ENCODE measurements around the gene FAM210A.

Gene FAM210A

GRCh38 chr18:13616041-13616440, 110.3 kb downstream of the FAM210A start:
- Mint-ChIP-seq H3K9me3 (no peaks in the 10 kb centered on the region), H3K36me3 (ENCODE audit: low read depth) (no peaks in the 10 kb centered on the region), H3K4me1 (ENCODE audit: low read depth) (peaks cover 62% of the 10 kb centered on the region), H3K27ac (peak overlapping the region; percentile 94), H3K4me3 (peak overlapping the region; percentile 79), H3K27me3 (ENCODE audit: low read depth) (no peaks in the 10 kb centered on the region)

- no peaks in the 10 kb centered on the region for H3K9me3 Mint-ChIP-seq
Measured at GRCh38 chr18:13615432-13615861, 110.9 kb downstream of the FAM210A start.

GRCh38 chr18:13614641-13615288, 111.6 kb downstream of the FAM210A start:
- H3K4me3 Mint-ChIP-seq: peak overlapping the region; percentile 79
- H3K4me1 Mint-ChIP-seq (ENCODE audit: low read depth): peaks cover 67% of the 10 kb centered on the region
- H3K9me3 Mint-ChIP-seq: no peaks in the 10 kb centered on the region
- H3K27ac Mint-ChIP-seq: peak overlapping the region; percentile 94
- H3K27me3 Mint-ChIP-seq (ENCODE audit: low read depth): no peaks in the 10 kb centered on the region
- H3K36me3 Mint-ChIP-seq (ENCODE audit: low read depth): no peaks in the 10 kb centered on the region

More at GRCh38 chr18:13615432-13615861, 110.9 kb downstream of the FAM210A start:
- H3K36me3 Mint-ChIP-seq (ENCODE audit: low read depth): no peaks in the 10 kb centered on the region
- H3K4me1 Mint-ChIP-seq (ENCODE audit: low read depth): peaks cover 67% of the 10 kb centered on the region
- peak overlapping the region; percentile 79 for H3K4me3 Mint-ChIP-seq
- H3K27me3 Mint-ChIP-seq (ENCODE audit: low read depth): no peaks in the 10 kb centered on the region
- H3K27ac Mint-ChIP-seq: peak overlapping the region; percentile 94

- H3K27ac Mint-ChIP-seq: peak overlapping the region; percentile 94
- H3K9me3 Mint-ChIP-seq: no peaks in the 10 kb centered on the region
- no peaks in the 10 kb centered on the region for H3K36me3 Mint-ChIP-seq (ENCODE audit: low read depth)
- H3K4me3 Mint-ChIP-seq: peak overlapping the region; percentile 80
- H3K27me3 Mint-ChIP-seq (ENCODE audit: low read depth): no peaks in the 10 kb centered on the region
- H3K4me1 Mint-ChIP-seq (ENCODE audit: low read depth): peaks cover 73% of the 10 kb centered on the region
Measured at GRCh38 chr18:13613591-13614501, 112.5 kb downstream of the FAM210A start.

All from T-helper 1 cell treated with Interleukin-12 subunit alpha and Interleukin-12 subunit beta and Interleukin-4 antibody, amounts not matched to agents 30 μg/mL and 1 μg/mL, for 36 hours (primary cell).